HL-60 (cell line): ENCODE results near the gene MVK.

Experiments used
- DNase-seq, 2 experiments: peaks; one replicate each; pipeline ENCODE4 v3.0.0-alpha.2; 2010 to 2020; ENCODE audit warnings: low read depth in 1 of 2, low spot score in 1 of 2
- H3K27ac ChIP-seq: fragments of 250-450 bp; sonication (Bioruptor Pico); replicated peaks from 2 replicates; pipeline ENCODE4 v1.5.1; 2020; ENCODE audit warnings: mild to moderate bottlenecking, moderate library complexity
- H3K27me3 ChIP-seq: fragments of 250-450 bp; sonication (Bioruptor Pico); 2 replicates; pipeline ENCODE4 v1.5.1; 2021; ENCODE audit warnings: mild to moderate bottlenecking, moderate library complexity; ENCODE audit not compliant: insufficient read depth, poor library complexity, severe bottlenecking
- H3K4me3 ChIP-seq: replicated peaks from 2 replicates; pipeline ENCODE4 v1.5.1; 2011; ENCODE audit warnings: mild to moderate bottlenecking, control low read depth, low read length; ENCODE audit not compliant: insufficient read depth
- CTCF ChIP-seq: IDR thresholded peaks from one replicate; pipeline ENCODE4 v1.5.1; 2011; ENCODE audit warnings: low read length, control low read depth, inconsistent platforms; ENCODE audit not compliant: insufficient read depth
- GABPA ChIP-seq: IDR thresholded peaks from 2 replicates; pipeline ENCODE4 v1.6.1; 2012; ENCODE audit warnings: low read depth
- POLR2AphosphoS5 ChIP-seq: IDR thresholded peaks from 2 replicates; pipeline ENCODE4 v1.6.1; 2012; ENCODE audit warnings: low read depth
- REST ChIP-seq: IDR thresholded peaks from 2 replicates; pipeline ENCODE4 v1.6.1; 2012; ENCODE audit warnings: low read depth; ENCODE audit not compliant: insufficient replicate concordance
- SPI1 ChIP-seq: IDR thresholded peaks from 2 replicates; pipeline ENCODE4 v1.6.1; 2012; ENCODE audit warnings: low read depth, mild to moderate bottlenecking, borderline replicate concordance

Gene MVK

GRCh38 chr12:109631302-109631701 is 57.7 kb downstream of the MVK start:
- no peak overlapping the region for H3K4me3 ChIP-seq
- no peaks in the 10 kb centered on the region for H3K27me3 ChIP-seq
- no peak for TF ChIP-seq REST
- no peak for TF ChIP-seq SPI1
- no peak for TF ChIP-seq CTCF
- TF ChIP-seq POLR2AphosphoS5 = no peak
- no peak for TF ChIP-seq GABPA
- no peak for DNase-seq
- no peak overlapping the region for H3K27ac ChIP-seq

GRCh38 chr12:109631751-109632150 is 58.2 kb downstream of the MVK start:
- no peaks in the 10 kb centered on the region for H3K27me3 ChIP-seq

GRCh38 chr12:109632342-109632741 is 58.7 kb downstream of the MVK start:
- Histone ChIP-seq H3K27me3 (no peaks in the 10 kb centered on the region), H3K4me3 (no peak overlapping the region), H3K27ac (no peak overlapping the region)
- DNase-seq = no peak
- TF ChIP-seq REST (no peak), CTCF (no peak), SPI1 (no peak), POLR2AphosphoS5 (no peak), GABPA (no peak)

More at GRCh38 chr12:109631751-109632150, 58.2 kb downstream of the MVK start:
- Histone ChIP-seq H3K4me3 (no peak overlapping the region), H3K27ac (no peak overlapping the region)
- DNase-seq = no peak
- TF ChIP-seq CTCF (no peak), REST (no peak), POLR2AphosphoS5 (no peak), GABPA (no peak), SPI1 (no peak)
